ENCODE data around the gene SLC6A19.

The SLC6A19 gene

GRCh38 chr5:1229822-1230221 is 28.4 kb downstream of the SLC6A19 start:
- TF ChIP-seq CTCF (IDR thresholded peaks at IDR 0.05; ENCODE audit: extremely low read depth, insufficient read depth, missing control alignments) = no peak
- in situ Hi-C loops (cut with MboI; ENCODE audit: low pct_unique_long_range_greater_than_20kb, low sequenced_read_pairs, unreplicated experiment) = no loop called here
- DNase-seq (ENCODE audit: low spot score) = no peak

- in situ Hi-C loops (cut with MboI; ENCODE audit: low pct_unique_long_range_greater_than_20kb, low sequenced_read_pairs, unreplicated experiment) = no loop called here
- no peak for TF ChIP-seq CTCF (IDR thresholded peaks at IDR 0.05; ENCODE audit: extremely low read depth, insufficient read depth, missing control alignments)
- DNase-seq (ENCODE audit: low spot score) = no peak
Measured at GRCh38 chr5:1230551-1230950, 29.2 kb downstream of the SLC6A19 start.

GRCh38 chr5:1231354-1231905 is 30.0 kb downstream of the SLC6A19 start:
- in situ Hi-C loops (cut with MboI; ENCODE audit: low pct_unique_long_range_greater_than_20kb, low sequenced_read_pairs, unreplicated experiment) = no loop called here
- no peak for TF ChIP-seq CTCF (IDR thresholded peaks at IDR 0.05; ENCODE audit: extremely low read depth, insufficient read depth, missing control alignments)
- no peak for DNase-seq (ENCODE audit: low spot score)

- in situ Hi-C loops (cut with MboI; ENCODE audit: low pct_unique_long_range_greater_than_20kb, low sequenced_read_pairs, unreplicated experiment) = no loop called here
- TF ChIP-seq CTCF (IDR thresholded peaks at IDR 0.05; ENCODE audit: extremely low read depth, insufficient read depth, missing control alignments) = no peak
- DNase-seq (ENCODE audit: low spot score) = no peak
Measured at GRCh38 chr5:1232780-1233179, 31.4 kb downstream of the SLC6A19 start.

GRCh38 chr5:1235379-1235778 is 34.0 kb downstream of the SLC6A19 start:
- TF ChIP-seq CTCF (IDR thresholded peaks at IDR 0.05; ENCODE audit: extremely low read depth, insufficient read depth, missing control alignments) = no peak
- no peak for DNase-seq (ENCODE audit: low spot score)
- in situ Hi-C loops (cut with MboI; ENCODE audit: low pct_unique_long_range_greater_than_20kb, low sequenced_read_pairs, unreplicated experiment) = no loop called here

- in situ Hi-C loops (cut with MboI; ENCODE audit: low pct_unique_long_range_greater_than_20kb, low sequenced_read_pairs, unreplicated experiment) = no loop called here
- no peak for TF ChIP-seq CTCF (IDR thresholded peaks at IDR 0.05; ENCODE audit: extremely low read depth, insufficient read depth, missing control alignments)
- no peak for DNase-seq (ENCODE audit: low spot score)
Measured at GRCh38 chr5:1235838-1236237, 34.4 kb downstream of the SLC6A19 start.

All from GM13977 (cell line).